CD4-positive, alpha-beta memory T cell (primary cell): ENCODE results near the gene NDUFC1. TPM values are rescaled to one million over a fixed set of nuclear protein-coding genes. Genes with fewer than 3 reads are reported as not detected.
"Not testable (repeated sequence)": the region's sequence is repeated elsewhere in the genome, so short reads cannot be mapped to it uniquely, and the experiment has no call there.

Experiments used
- CTCF ChIA-PET: fragments of 350-600 bp; sonication (Branson Sonifier 250); formaldehyde crosslinking; loops from one replicate; lab custom pipeline; 2021; ENCODE audit warnings: inconsistent platforms; ENCODE audit not compliant: partially characterized antibody; lab: Charles Lee
- POLR2A ChIA-PET: fragments of 350-600 bp; sonication (Branson Sonifier 250); formaldehyde crosslinking; loops from one replicate; lab custom pipeline; 2021; ENCODE audit not compliant: partially characterized antibody; lab: Charles Lee
- DNase-seq, 5 donors: peaks; one replicate each; pipeline versions ENCODE4 v3.0.0 to v3.0.0-alpha.2; 2020 to 2022; ENCODE audit warnings: mixed read lengths in 1 of 5
- H3K27ac ChIP-seq: one replicate; pipeline ENCODE4 v1.7.0; 2013; ENCODE audit warnings: low read depth, low read length
- H3K27me3 ChIP-seq: 2 replicates; pipeline ENCODE4 v1.7.0; 2013; ENCODE audit warnings: mild to moderate bottlenecking, low read length, moderate library complexity; ENCODE audit not compliant: insufficient read depth
- H3K36me3 ChIP-seq: 2 replicates; pipeline ENCODE4 v1.7.0; 2013; ENCODE audit warnings: mild to moderate bottlenecking, low read length, moderate library complexity; ENCODE audit not compliant: insufficient read depth
- H3K4me1 ChIP-seq: 2 replicates; pipeline ENCODE4 v1.7.0; 2013; ENCODE audit warnings: mild to moderate bottlenecking, low read length, moderate library complexity; ENCODE audit not compliant: insufficient read depth
- H3K4me3 ChIP-seq, 2 donors: one replicate each; pipeline ENCODE4 v1.7.0; 2013; ENCODE audit warnings: low read length in 2 of 2, mild to moderate bottlenecking in 1 of 2
- H3K9me3 ChIP-seq, 2 donors: one replicate each; pipeline ENCODE4 v1.7.0; 2013; ENCODE audit warnings: low read length in 2 of 2, control low read depth in 1 of 2; ENCODE audit not compliant: control insufficient read depth in 1 of 2
- H3K27ac Mint-ChIP-seq, 7 donors: one replicate each; pipeline ENCODE4 v1.8.0; 2020 to 2021; ENCODE audit warnings: mixed read lengths in 7 of 7, mild to moderate bottlenecking in 6 of 7, inconsistent platforms in 3 of 7, moderate library complexity in 3 of 7
- H3K27me3 Mint-ChIP-seq, 2 donors: one replicate each; pipeline ENCODE4 v1.8.0; 2020 to 2021; ENCODE audit warnings: mixed read lengths in 2 of 2
- H3K36me3 Mint-ChIP-seq, 2 donors: one replicate each; pipeline ENCODE4 v1.8.0; 2020 to 2021; ENCODE audit warnings: mixed read lengths in 2 of 2, inconsistent platforms in 1 of 2, mild to moderate bottlenecking in 1 of 2
- H3K4me1 Mint-ChIP-seq, 4 donors: one replicate each; pipeline ENCODE4 v1.8.0; 2020 to 2021; ENCODE audit warnings: mixed read lengths in 4 of 4, mild to moderate bottlenecking in 1 of 4
- H3K4me3 Mint-ChIP-seq, 8 donors: one replicate each; pipeline ENCODE4 v1.8.0; 2020 to 2021; ENCODE audit warnings: mixed read lengths in 8 of 8, mild to moderate bottlenecking in 7 of 8, moderate library complexity in 6 of 8, inconsistent platforms in 3 of 8
- H3K9me3 Mint-ChIP-seq, 8 donors: one replicate each; pipeline ENCODE4 v1.8.0; 2020 to 2021; ENCODE audit warnings: mixed read lengths in 8 of 8, mild to moderate bottlenecking in 5 of 8, inconsistent platforms in 3 of 8, moderate library complexity in 1 of 8
- intact Hi-C: fragments of 100-400 bp; cut with micrococcal nuclease; formaldehyde crosslinking; loops from one replicate; pipeline ENCODE4 v1.15.1; 2023
- polyA plus RNA-seq, 2 donors: library from polyadenylated mRNA; unstranded; fragments of 300-500 nt; fragmentation: Illumina TruSeq; gene quantifications; one replicate each; pipeline ENCODE4 v1.2.3, GENCODE V29; 2021
- total RNA-seq, 2 experiments: library from RNA; stranded (reverse); gene quantifications; one replicate each; pipeline ENCODE4 v1.2.3, GENCODE V29; 2021

NDUFC1 gene
- total and polyA plus RNA-seq, 4 experiments from 2014 or later: 29.6 to 154 (median 77.9) TPM

GRCh38 chr4:139324620-139325019, 22.3 kb upstream of the NDUFC1 start:
- Mint-ChIP-seq H3K27ac (peak overlapping the region in 1 of 7 donors; percentile 17), H3K9me3 (peaks cover 0 to 5% (median 0%) of the 10 kb centered on the region in 8 donors), H3K36me3 (peaks cover 14 to 30% of the 10 kb centered on the region in 2 donors), H3K4me1 (peaks cover 36 to 51% (median 46%) of the 10 kb centered on the region in 4 donors), H3K4me3 (no peak overlapping the region), H3K27me3 (no peaks in the 10 kb centered on the region)
- no peak overlapping the region for H3K27ac ChIP-seq
- intact Hi-C loops: no loop called here
- no peak overlapping the region for H3K4me3 ChIP-seq
- H3K36me3 ChIP-seq: peaks cover 3% of the 10 kb centered on the region
- H3K4me1 ChIP-seq: peaks cover 19% of the 10 kb centered on the region
- no peaks in the 10 kb centered on the region for H3K9me3 ChIP-seq
- ChIA-PET POLR2A (interaction anchor here (1.7 kb wide), 1 partner anchor 29 kb away, joined by 3 read pairs; no protein-coding TSS in a partner anchor), CTCF (no interaction called here)
- no peaks in the 10 kb centered on the region for H3K27me3 ChIP-seq
- no peak for DNase-seq

GRCh38 chr4:139322541-139322940, 20.3 kb upstream of the NDUFC1 start:
- CTCF ChIA-PET: interaction anchor here (0.6 to 2.1 kb wide), 4 partner anchors 9 to 144 kb away, joined by 3 to 10 read pairs (median 4); no protein-coding TSS in a partner anchor
- H3K27me3 Mint-ChIP-seq, H3K4me3 ChIP-seq, DNase-seq, H3K36me3 ChIP-seq, H3K9me3 Mint-ChIP-seq, H3K27ac ChIP-seq, H3K9me3 ChIP-seq, H3K27me3 ChIP-seq, intact Hi-C loops: not testable (repeated sequence)
- Mint-ChIP-seq H3K4me1 (peaks cover 37 to 56% (median 47%) of the 10 kb centered on the region in 4 donors), H3K4me3 (peak overlapping the region in 1 of 8 donors; percentile 14), H3K36me3 (peaks cover 7 to 18% of the 10 kb centered on the region in 2 donors), H3K27ac (peak overlapping the region in 2 of 7 donors; percentile 13 to 57)
- H3K4me1 ChIP-seq: peaks cover 22% of the 10 kb centered on the region
- POLR2A ChIA-PET: interaction anchor here (1.6 kb wide), 1 partner anchor 21 kb away, joined by 5 read pairs; the partner anchor contains the start of genes NAA15 and NDUFC1

DNA sequence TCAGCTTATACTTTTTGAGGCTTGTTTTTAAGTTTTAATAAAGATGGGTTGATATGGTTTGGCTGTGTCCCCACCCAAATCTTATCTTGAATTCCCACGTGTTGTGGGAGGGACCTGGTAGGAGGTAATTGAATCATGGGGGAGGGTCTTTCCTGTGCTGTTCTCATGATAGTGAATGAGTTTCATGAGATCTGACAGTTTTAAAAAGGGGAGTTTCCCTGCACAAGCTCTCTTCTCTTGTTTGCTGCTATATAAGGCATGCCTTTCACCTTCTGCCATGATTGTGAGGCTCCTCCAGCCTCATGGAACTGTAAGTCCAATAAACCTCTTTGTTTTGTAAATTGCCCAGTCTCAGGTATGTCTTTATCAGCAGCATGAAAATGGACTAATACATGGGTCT, 19.8 kb upstream of the NDUFC1 start:
- H3K36me3 ChIP-seq, H3K27ac ChIP-seq, H3K4me3 ChIP-seq, H3K27me3 Mint-ChIP-seq, H3K9me3 ChIP-seq, intact Hi-C loops, H3K27me3 ChIP-seq, DNase-seq, H3K9me3 Mint-ChIP-seq: not testable (repeated sequence)
- ChIA-PET POLR2A (interaction anchor here (1.6 kb wide), 1 partner anchor 20 kb away, joined by 5 read pairs; the partner anchor contains the start of genes NAA15 and NDUFC1), CTCF (interaction anchor here (1.4 to 2.1 kb wide), 3 partner anchors 10 to 94 kb away, joined by 4 to 10 read pairs (median 4); no protein-coding TSS in a partner anchor)
- Mint-ChIP-seq H3K27ac (peak overlapping the region in 4 of 7 donors; percentile 8 to 57 (median 28)), H3K36me3 (peaks cover 5 to 15% of the 10 kb centered on the region in 2 donors), H3K4me1 (peaks cover 39 to 61% (median 51%) of the 10 kb centered on the region in 4 donors), H3K4me3 (peak overlapping the region in 2 of 8 donors; percentile 14 to 64)
- peaks cover 27% of the 10 kb centered on the region for H3K4me1 ChIP-seq

DNA sequence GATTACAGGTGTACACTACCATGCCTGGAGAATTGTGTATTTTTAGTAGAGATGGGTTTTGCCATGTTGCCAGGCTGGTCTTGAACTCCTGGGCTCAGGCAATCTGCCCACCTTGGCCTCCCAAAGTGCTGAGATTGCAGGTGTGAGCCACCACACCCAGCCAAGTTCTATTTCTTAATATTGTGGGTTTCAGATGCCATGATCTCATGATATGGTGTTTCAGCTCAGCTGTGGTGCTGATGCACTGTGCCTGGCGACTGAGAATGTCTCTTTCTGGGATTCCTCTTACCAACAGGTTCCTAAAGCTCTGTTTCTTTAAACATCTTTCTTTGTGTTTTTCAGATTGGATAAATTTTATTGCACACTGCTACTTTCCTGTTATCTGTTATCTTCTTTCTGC, 17.3 kb upstream of the NDUFC1 start:
- Mint-ChIP-seq H3K9me3 (no peaks in the 10 kb centered on the region), H3K27me3 (no peaks in the 10 kb centered on the region), H3K4me1 (peaks cover 51 to 74% (median 63%) of the 10 kb centered on the region in 4 donors), H3K27ac (peak overlapping the region in 4 of 7 donors; percentile 1 to 60 (median 32)), H3K4me3 (peak overlapping the region in 3 of 8 donors; percentile 1 to 27 (median 12)), H3K36me3 (peaks cover 9 to 15% of the 10 kb centered on the region in 2 donors)
- Histone ChIP-seq H3K36me3 (no peaks in the 10 kb centered on the region), H3K27me3 (no peaks in the 10 kb centered on the region), H3K9me3 (no peaks in the 10 kb centered on the region), H3K4me1 (peaks cover 50% of the 10 kb centered on the region), H3K27ac (no peak overlapping the region), H3K4me3 (no peak overlapping the region)
- intact Hi-C loops: no loop called here
- ChIA-PET CTCF (no interaction called here), POLR2A (interaction anchor here (1.6 kb wide), 1 partner anchor 18 kb away, joined by 7 read pairs; the partner anchor contains the start of genes NAA15 and NDUFC1)
- no peak for DNase-seq

- Histone ChIP-seq H3K4me1 (peaks cover 59% of the 10 kb centered on the region), H3K9me3 (no peaks in the 10 kb centered on the region), H3K4me3 (no peak overlapping the region), H3K27me3 (no peaks in the 10 kb centered on the region), H3K36me3 (no peaks in the 10 kb centered on the region), H3K27ac (no peak overlapping the region)
- ChIA-PET POLR2A (interaction anchor here (1.6 kb wide), 1 partner anchor 15 kb away, joined by 6 read pairs; the partner anchor contains the start of genes NAA15 and NDUFC1), CTCF (interaction anchor here (1.2 kb wide), 1 partner anchor 12 kb away, joined by 3 read pairs; no protein-coding TSS in a partner anchor)
- H3K27me3 Mint-ChIP-seq: no peaks in the 10 kb centered on the region
- no peak overlapping the region for H3K4me3 Mint-ChIP-seq
- intact Hi-C loops: no loop called here
- H3K9me3 Mint-ChIP-seq: no peaks in the 10 kb centered on the region
- H3K27ac Mint-ChIP-seq: peak overlapping the region in 4 of 7 donors; percentile 23 to 86 (median 60)
- peaks cover 59 to 77% (median 68%) of the 10 kb centered on the region in 4 donors for H3K4me1 Mint-ChIP-seq
- peaks cover 9 to 15% of the 10 kb centered on the region in 2 donors for H3K36me3 Mint-ChIP-seq
- no peak for DNase-seq
Measured at GRCh38 chr4:139317635-139318034, 15.4 kb upstream of the NDUFC1 start.

DNA sequence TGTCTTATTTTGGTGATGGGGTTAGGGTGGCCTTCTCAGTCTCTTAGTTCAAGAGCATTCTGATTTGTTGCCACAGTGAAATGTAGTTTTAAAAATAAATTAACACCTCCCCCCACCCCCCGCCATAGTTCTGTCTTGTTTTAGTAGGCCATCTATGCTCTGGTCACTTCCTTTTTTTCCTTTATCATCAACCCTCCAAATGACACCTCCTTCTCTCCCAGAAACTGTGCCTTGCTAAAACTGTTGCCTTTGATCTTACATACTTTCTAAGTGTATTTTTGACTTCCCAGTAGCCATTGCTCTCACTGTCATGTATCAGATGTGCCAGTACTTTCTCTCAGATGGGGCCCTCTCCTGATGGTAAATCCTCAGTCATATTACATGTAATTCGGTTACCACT, 14.5 kb upstream of the NDUFC1 start:
- H3K4me3 ChIP-seq: no peak overlapping the region
- Mint-ChIP-seq H3K9me3 (no peaks in the 10 kb centered on the region), H3K27ac (peak overlapping the region; percentile 12 to 95 (median 85)), H3K27me3 (no peaks in the 10 kb centered on the region), H3K4me3 (peak overlapping the region in 7 of 8 donors; percentile 3 to 75 (median 59)), H3K36me3 (peaks cover 6 to 7% of the 10 kb centered on the region in 2 donors), H3K4me1 (peaks cover 60 to 77% (median 68%) of the 10 kb centered on the region in 4 donors)
- POLR2A ChIA-PET: interaction anchor here (1.6 to 2.7 kb wide), 2 partner anchors 15 to 21 kb away, joined by 6 to 15 read pairs; partner anchors contain the start of genes NAA15 and NDUFC1
- peaks cover 68% of the 10 kb centered on the region for H3K4me1 ChIP-seq
- intact Hi-C loops: no loop called here
- H3K9me3 ChIP-seq: no peaks in the 10 kb centered on the region
- CTCF ChIA-PET: no interaction called here
- no peaks in the 10 kb centered on the region for H3K27me3 ChIP-seq
- H3K36me3 ChIP-seq: no peaks in the 10 kb centered on the region
- no peak overlapping the region for H3K27ac ChIP-seq
- DNase-seq: no peak

- Histone ChIP-seq H3K4me3 (peak overlapping the region in 1 of 2 donors; percentile 11), H3K27me3 (no peaks in the 10 kb centered on the region), H3K9me3 (no peaks in the 10 kb centered on the region), H3K27ac (peak overlapping the region; percentile 54), H3K36me3 (no peaks in the 10 kb centered on the region), H3K4me1 (peaks cover 70% of the 10 kb centered on the region)
- ChIA-PET CTCF (interaction anchor here (1.0 to 1.1 kb wide), 2 partner anchors 19 to 20 kb away, joined by 4 to 6 read pairs; no protein-coding TSS in a partner anchor), POLR2A (interaction anchor here (1.2 to 2.7 kb wide), 3 partner anchors 13 to 232 kb away, joined by 3 to 18 read pairs (median 15); partner anchors contain the start of genes NAA15 and NDUFC1)
- DNase-seq: no peak
- Mint-ChIP-seq H3K27ac (peak overlapping the region; percentile 64 to 95 (median 75)), H3K27me3 (no peaks in the 10 kb centered on the region), H3K36me3 (peaks cover 4 to 5% of the 10 kb centered on the region in 2 donors), H3K4me3 (peak overlapping the region in 5 of 8 donors; percentile 34 to 75 (median 61)), H3K9me3 (no peaks in the 10 kb centered on the region), H3K4me1 (peaks cover 64 to 82% (median 73%) of the 10 kb centered on the region in 4 donors)
- intact Hi-C loops: no loop called here
Measured at GRCh38 chr4:139315221-139315675, 13.0 kb upstream of the NDUFC1 start.
